Activated gamma-delta T cell treated with anti-CD3 and anti-CD28 coated beads, Interleukin-2, amount 50 U/mL, for 16 hours (primary cell): ENCODE data around the gene SLC29A4.
"Not testable (repeated sequence)": the region's sequence is repeated elsewhere in the genome, so short reads cannot be mapped to it uniquely, and the experiment has no call there.

Experiments
- DNase-seq: peaks from one replicate; pipeline ENCODE4 v3.0.0-alpha.2; 2020; ENCODE audit warnings: low read depth

Gene SLC29A4

DNA sequence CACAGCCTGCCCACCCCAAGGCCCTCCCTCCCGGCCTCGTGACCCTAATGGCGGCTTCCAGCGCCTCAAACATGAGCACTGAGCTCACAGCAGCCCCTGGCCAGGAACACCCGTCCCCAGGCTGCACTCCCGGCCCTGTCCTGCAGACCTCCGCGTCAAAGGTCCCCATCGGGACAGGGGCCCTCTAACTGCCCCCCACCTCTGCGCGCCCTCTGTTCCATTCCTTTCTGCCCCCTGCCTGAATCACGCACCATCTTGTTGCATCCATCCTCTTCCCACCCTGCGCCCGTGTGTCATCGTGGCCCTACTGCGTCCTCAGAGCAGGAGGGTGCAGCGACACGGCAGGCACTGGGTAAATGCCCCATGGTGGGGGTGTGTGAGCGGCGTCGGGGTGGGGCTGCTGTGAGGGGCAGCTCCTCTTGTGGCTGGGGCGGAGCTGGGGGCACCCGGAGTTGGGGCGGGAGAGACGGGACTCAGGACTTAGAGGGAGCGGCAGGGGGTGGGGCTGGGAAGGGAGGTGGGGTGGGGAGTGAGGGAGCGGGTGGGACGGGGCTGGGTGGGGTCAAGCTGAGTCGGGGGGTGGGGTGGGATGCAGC lies 13.4 kb downstream of the SLC29A4 start:
- no peak for DNase-seq

GRCh38 chr7:5296611-5297226 lies 14.0 kb downstream of the SLC29A4 start:
- peak; percentile 51 for DNase-seq

DNA sequence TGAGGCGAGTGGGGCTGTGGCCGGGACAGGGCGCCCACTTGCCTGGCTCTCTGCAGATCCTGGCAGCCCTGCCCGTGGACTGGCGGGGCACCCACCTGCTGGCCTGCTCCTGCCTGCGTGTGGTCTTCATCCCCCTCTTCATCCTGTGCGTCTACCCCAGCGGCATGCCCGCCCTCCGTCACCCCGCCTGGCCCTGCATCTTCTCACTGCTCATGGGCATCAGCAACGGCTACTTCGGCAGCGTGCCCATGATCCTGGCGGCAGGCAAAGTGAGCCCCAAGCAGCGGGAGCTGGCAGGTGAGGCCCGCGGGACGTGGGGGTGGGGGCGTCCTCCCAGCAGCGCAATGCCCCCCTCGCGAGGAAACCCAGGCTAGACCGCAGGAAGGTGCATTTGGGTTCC lies 17.6 kb downstream of the SLC29A4 start:
- no peak for DNase-seq

- no peak for DNase-seq
These were observed 19.8 kb downstream of the SLC29A4 start for GRCh38 chr7:5302577-5302976.

GRCh38 chr7:5303061-5303460 lies 20.3 kb downstream of the SLC29A4 start:
- DNase-seq: no peak

DNA sequence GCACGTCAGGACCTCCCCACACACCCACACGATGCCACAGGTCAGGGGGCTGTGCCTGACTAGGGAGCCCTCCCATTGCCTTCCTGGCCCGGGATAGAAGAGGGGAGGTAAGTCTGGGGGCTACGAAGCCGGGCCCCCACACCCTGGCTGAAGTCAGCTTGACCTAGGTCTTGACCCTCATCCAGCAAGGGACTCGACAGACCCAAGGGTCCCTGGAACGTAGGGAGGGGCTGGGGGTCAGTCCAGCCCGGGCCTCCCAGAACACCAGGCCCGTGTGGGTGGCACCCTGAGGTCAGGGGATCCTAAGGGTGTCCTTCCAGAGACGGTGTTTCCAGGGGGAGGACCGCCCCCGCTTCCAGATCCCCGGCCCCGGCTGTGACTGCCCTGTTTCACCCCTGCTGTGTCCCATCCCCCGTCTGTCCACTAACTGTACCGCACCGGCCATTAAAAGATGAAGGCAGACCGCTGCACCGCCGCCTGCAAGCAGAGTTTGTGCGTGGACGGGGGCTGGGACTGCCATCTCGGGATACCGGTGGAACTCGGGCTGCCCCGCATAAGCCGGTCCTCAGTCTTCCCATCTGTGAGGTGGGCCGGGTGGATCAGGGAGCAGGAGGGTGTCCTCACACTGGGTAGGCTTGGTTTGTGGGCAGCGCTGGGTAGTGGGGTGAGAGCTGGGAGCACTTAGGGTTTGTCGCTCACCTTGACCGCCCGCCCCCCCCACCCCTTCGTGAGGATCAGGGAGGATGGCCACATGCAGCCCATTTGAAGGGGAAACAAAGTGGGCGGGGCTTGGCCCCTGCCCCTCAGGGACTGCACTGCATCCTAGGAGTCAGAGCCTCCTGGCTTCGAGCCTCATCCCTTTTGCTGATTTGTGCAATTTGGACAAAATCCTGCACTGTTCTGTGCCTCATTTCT lies 21.1 kb downstream of the SLC29A4 start:
- no peak for DNase-seq

- DNase-seq: not testable (repeated sequence)
These were observed 22.3 kb downstream of the SLC29A4 start for GRCh38 chr7:5305050-5305449.

GRCh38 chr7:5307221-5308142 lies 24.7 kb downstream of the SLC29A4 start:
- not testable (repeated sequence) for DNase-seq

DNA sequence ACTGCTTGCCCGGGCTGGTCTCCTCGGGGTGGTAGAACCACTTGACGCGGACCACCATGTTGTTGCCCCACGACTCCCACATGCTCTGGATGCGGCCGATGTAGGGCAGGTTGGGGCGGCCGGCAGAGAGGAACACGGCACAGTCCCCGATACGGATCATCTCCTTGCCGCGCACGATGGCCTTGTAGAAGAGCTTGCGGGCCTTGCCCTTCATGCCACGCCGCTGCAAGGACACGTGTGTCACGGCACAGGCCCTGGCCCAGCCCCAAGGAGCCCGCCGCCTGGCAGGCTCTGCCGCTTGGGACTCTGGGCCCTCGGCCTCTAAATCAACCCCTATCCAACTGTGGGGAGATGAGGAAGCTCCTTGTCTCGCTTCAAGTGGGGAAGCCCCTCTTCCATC lies 26.4 kb downstream of the SLC29A4 start:
- DNase-seq: no peak

DNA sequence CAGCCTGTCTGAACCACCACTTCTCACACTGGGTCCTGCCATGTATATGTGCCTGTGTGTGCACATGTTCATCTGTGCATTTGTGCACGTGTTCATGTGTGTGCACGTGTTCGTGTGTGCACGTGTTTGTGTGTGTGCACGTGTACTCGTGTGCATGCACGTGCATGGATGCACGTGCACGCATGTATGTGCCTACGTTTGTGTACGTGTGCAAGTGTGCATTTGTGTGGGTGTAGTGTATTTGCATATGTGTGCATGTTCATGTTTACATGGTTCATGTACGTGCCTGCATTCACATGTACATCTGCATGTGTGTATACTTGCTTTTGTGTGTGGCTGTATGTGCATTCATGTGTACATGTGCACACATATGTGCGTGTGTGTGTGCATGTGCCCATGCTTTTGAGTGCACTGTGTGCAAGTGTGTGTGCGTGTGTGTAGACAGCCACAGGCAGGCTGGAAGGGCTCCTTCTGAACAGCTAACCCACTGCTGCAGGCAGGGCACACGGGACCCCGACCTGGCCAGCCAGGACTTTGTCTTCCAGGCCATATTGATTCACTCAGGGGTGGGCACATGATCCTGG lies 28.2 kb downstream of the SLC29A4 start:
- DNase-seq: no peak

DNA sequence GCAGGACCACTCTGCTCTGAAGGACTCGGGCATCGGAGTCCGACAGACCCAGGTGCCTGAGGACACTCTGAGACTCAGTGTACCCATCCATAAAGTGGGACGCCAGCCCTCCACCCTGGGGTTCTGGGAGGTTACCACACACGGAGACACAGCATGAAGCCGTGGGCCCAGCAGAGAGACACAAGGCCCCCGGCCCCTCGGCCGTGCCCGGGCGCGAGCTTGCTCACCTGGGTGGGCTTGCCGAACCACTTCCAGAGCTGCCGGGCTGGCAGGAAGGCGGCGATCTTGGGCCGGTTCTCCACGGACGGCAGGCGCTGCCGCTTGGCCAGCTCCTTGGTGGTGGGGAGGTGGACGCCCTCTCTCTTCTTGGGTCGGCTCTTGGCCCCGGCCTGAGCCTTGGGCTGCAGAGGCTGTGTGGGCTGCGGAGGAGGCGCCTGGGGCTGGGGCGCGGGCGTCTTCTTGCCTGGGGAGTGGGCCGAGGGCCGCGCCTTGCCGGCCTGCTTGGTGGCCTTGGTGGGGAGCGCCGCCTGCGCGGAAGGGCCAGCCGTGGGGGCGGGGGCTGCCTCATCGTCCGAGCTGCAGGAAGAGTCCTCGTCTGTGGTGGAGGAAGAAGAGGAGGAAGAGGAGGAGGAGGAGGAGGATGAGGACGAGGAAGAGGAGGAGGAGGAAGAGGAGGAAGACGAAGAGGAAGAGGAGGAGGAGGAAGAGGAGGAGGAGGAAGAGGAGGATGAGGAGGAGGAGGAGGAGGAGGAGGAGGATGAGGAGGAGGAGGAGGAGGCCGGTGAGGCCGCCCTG lies 29.7 kb downstream of the SLC29A4 start:
- not testable (repeated sequence) for DNase-seq

GRCh38 chr7:5313076-5313885 lies 30.5 kb downstream of the SLC29A4 start:
- DNase-seq: not testable (repeated sequence)

GRCh38 chr7:5314864-5315263 lies 32.1 kb downstream of the SLC29A4 start:
- DNase-seq: no peak

DNA sequence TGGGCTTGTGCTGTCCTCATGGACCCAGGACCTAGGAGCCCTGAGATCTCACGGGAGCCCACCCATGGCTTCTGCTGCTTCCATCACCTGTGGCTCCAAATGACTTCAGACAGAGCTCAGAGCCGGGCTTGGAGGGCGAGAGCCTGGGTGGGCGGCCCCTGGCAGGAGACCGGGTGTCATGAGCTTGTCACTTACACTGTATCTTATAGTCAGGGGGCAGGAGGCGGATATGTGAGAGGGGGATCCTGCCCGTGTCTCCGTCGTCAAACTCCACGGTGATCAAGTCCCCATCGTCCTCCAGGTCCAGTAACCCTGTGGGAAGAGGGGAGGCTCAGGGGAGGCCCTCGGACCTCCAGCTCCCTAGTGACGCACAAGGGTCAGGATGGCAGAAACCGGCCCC lies 33.0 kb downstream of the SLC29A4 start:
- no peak for DNase-seq

- not testable (repeated sequence) for DNase-seq
These were observed 35.9 kb downstream of the SLC29A4 start for GRCh38 chr7:5318613-5319012.

DNA sequence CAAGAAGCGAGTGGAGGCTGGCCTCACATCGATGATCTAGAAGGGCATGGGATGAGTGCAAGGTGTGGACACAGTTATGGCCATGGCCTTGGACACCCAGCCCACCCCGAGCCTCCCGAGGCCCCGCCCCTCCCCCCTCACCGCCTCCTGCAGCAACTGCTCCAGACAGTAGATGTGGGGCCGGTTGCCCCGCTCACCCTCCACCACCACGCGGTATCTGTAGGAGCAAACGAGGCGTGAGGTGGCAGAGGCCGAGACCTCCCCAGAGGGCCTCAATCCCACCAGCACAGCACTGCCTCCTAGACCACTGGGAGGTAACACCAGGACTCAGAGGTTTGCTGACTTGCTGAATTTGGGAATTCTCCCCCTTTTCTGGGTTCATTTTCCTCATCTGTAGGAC lies 37.6 kb downstream of the SLC29A4 start:
- no peak for DNase-seq

GRCh38 chr7:5320802-5321396 lies 38.2 kb downstream of the SLC29A4 start:
- no peak for DNase-seq

- no peak for DNase-seq
These were observed 40.1 kb downstream of the SLC29A4 start for GRCh38 chr7:5322621-5323410.
